Thoracic aorta (tissue), 2 donors: ENCODE measurements around the gene FAM13C. TPM values are rescaled to one million over a fixed set of nuclear protein-coding genes. Genes with fewer than 3 reads are reported as not detected.

Experiments
- ATAC-seq: fragments of 150-250 bp; one replicate; pipeline ENCODE4 v1.8.0; 2017; ENCODE audit warnings: low read depth; ENCODE audit not compliant: insufficient number of reproducible peaks, low FRiP score
- DNase-seq: peaks from one replicate; pipeline ENCODE4 v3.0.0-alpha.2; 2020; ENCODE audit warnings: low spot score
- H3K27ac ChIP-seq, 2 donors: fragments of 200-600 bp; sonication (generic); 1 replicate in 1 of 2; 2 replicates in 1 of 2; pipeline ENCODE4 v1.5.1; 2016; ENCODE audit warnings: mild to moderate bottlenecking in 2 of 2, moderate library complexity in 2 of 2
- H3K27me3 ChIP-seq: fragments of 200-600 bp; sonication (generic); replicated peaks from 2 replicates; pipeline ENCODE4 v1.6.0; 2016; ENCODE audit warnings: mild to moderate bottlenecking; ENCODE audit not compliant: insufficient read depth
- H3K36me3 ChIP-seq: fragments of 200-600 bp; sonication (generic); one replicate; pipeline ENCODE4 v1.5.1; 2016
- H3K4me1 ChIP-seq, 2 donors: fragments of 200-600 bp; sonication (generic); 1 replicate in 1 of 2; 2 replicates in 1 of 2; pipeline versions ENCODE4 v1.5.1 to v1.6.0; 2016; ENCODE audit warnings: low read depth in 2 of 2, mild to moderate bottlenecking in 1 of 2; ENCODE audit not compliant: control insufficient read depth in 1 of 2
- H3K4me3 ChIP-seq: fragments of 200-600 bp; sonication (generic); 2 replicates; pipeline ENCODE4 v1.5.1; 2016; ENCODE audit warnings: mild to moderate bottlenecking
- H3K9me3 ChIP-seq: fragments of 200-600 bp; sonication (generic); 2 replicates; pipeline ENCODE4 v1.5.1; 2016
- total RNA-seq, 2 donors: library from RNA; depleted of rRNA; stranded (reverse); fragments of >200 nt; gene quantifications; one replicate each; pipeline versions ENCODE4 v1.1.0 to v1.2.3, GENCODE V29; 2016
- TF ChIP-seq, protein P1 (sequence below): fragments of 200-600 bp; sonication (generic); IDR thresholded peaks from one replicate; pipeline ENCODE4 v1.5.1; 2019; ENCODE audit warnings: antibody characterized with exemption

The FAM13C gene
- total RNA-seq, 2 donors from 2014 or later: 20.4 to 30.9 TPM

DNA sequence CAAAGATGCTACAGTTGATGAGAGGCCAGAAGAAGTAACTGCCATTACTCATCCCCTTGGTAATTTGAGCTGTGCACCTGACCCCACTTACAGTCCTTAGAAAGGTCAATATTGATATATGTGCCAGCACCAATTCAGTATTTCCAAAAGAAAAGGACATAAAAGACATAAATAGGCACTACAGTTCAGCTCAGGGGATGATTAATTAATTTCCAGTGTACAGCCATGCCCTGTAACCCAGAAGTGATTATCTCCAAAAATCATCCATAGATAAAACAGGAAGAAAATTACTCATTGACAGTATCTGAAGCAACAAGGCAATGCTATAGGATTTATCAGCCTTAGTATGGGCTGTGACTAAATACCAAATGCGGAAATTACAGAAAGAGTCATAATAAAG is 103.5 kb downstream of the FAM13C start:
- Histone ChIP-seq H3K4me1 (no peaks in the 10 kb centered on the region), H3K27me3 (no peaks in the 10 kb centered on the region), H3K27ac (no peak overlapping the region), H3K4me3 (no peak overlapping the region), H3K36me3 (no peaks in the 10 kb centered on the region), H3K9me3 (no peaks in the 10 kb centered on the region)
- ATAC-seq (no peak), DNase-seq (no peak)
- TF ChIP-seq, protein P1, sequence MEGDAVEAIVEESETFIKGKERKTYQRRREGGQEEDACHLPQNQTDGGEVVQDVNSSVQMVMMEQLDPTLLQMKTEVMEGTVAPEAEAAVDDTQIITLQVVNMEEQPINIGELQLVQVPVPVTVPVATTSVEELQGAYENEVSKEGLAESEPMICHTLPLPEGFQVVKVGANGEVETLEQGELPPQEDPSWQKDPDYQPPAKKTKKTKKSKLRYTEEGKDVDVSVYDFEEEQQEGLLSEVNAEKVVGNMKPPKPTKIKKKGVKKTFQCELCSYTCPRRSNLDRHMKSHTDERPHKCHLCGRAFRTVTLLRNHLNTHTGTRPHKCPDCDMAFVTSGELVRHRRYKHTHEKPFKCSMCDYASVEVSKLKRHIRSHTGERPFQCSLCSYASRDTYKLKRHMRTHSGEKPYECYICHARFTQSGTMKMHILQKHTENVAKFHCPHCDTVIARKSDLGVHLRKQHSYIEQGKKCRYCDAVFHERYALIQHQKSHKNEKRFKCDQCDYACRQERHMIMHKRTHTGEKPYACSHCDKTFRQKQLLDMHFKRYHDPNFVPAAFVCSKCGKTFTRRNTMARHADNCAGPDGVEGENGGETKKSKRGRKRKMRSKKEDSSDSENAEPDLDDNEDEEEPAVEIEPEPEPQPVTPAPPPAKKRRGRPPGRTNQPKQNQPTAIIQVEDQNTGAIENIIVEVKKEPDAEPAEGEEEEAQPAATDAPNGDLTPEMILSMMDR: no peak

- TF ChIP-seq, protein P1: no peak
- ATAC-seq: no peak
- Histone ChIP-seq H3K4me1 (no peaks in the 10 kb centered on the region), H3K27me3 (no peaks in the 10 kb centered on the region), H3K36me3 (no peaks in the 10 kb centered on the region), H3K9me3 (no peaks in the 10 kb centered on the region), H3K4me3 (no peak overlapping the region), H3K27ac (no peak overlapping the region)
- DNase-seq: no peak
Observed at GRCh38 chr10:59257224-59257623, 105.1 kb downstream of the FAM13C start.

- no peaks in the 10 kb centered on the region for H3K4me1 ChIP-seq
- no peaks in the 10 kb centered on the region for H3K27me3 ChIP-seq
- TF ChIP-seq, protein P1: no peak
- H3K4me3 ChIP-seq: no peak overlapping the region
- H3K9me3 ChIP-seq: no peaks in the 10 kb centered on the region
- H3K36me3 ChIP-seq: no peaks in the 10 kb centered on the region
- H3K27ac ChIP-seq: no peak overlapping the region
- no peak for ATAC-seq
- DNase-seq: no peak
Observed at GRCh38 chr10:59255463-59255862, 106.9 kb downstream of the FAM13C start.

- Histone ChIP-seq H3K27ac (no peak overlapping the region), H3K36me3 (no peaks in the 10 kb centered on the region), H3K4me1 (no peaks in the 10 kb centered on the region), H3K4me3 (no peak overlapping the region), H3K9me3 (no peaks in the 10 kb centered on the region), H3K27me3 (no peaks in the 10 kb centered on the region)
- TF ChIP-seq, protein P1: no peak
- ATAC-seq (no peak), DNase-seq (no peak)
Observed at GRCh38 chr10:59252491-59252890, 109.9 kb downstream of the FAM13C start.

GRCh38 chr10:59245686-59246085 is 116.7 kb downstream of the FAM13C start:
- Histone ChIP-seq H3K4me3 (no peak overlapping the region), H3K27ac (no peak overlapping the region), H3K27me3 (no peaks in the 10 kb centered on the region), H3K9me3 (no peaks in the 10 kb centered on the region), H3K36me3 (no peaks in the 10 kb centered on the region), H3K4me1 (peaks cover 0 to 2% of the 10 kb centered on the region in 2 donors)
- TF ChIP-seq, protein P1: no peak
- ATAC-seq: no peak
- DNase-seq: no peak
